Prostate gland (tissue), 2 donors: Measurements from ENCODE around the gene BICC1. TPM values are rescaled to one million over a fixed set of nuclear protein-coding genes. Genes with fewer than 3 reads are reported as not detected.

Source experiments
- DNase-seq: peaks from one replicate; pipeline ENCODE4 v3.0.0-alpha.2; 2019; ENCODE audit warnings: low spot score
- H3K27ac ChIP-seq, 2 donors: fragments of 200-600 bp; sonication (generic); 2 replicates each; pipeline ENCODE4 v1.5.1; 2017 to 2019
- H3K27me3 ChIP-seq: fragments of 200-600 bp; sonication (generic); replicated peaks from 2 replicates; pipeline ENCODE4 v1.5.1; 2019; ENCODE audit not compliant: insufficient read depth
- H3K36me3 ChIP-seq, 2 donors: fragments of 200-600 bp; sonication (generic); 1 replicate in 1 of 2; 2 replicates in 1 of 2; pipeline versions ENCODE4 v1.5.1 to v1.8.1; 2017 to 2019
- H3K4me1 ChIP-seq: fragments of 200-600 bp; sonication (generic); replicated peaks from 2 replicates; pipeline ENCODE4 v1.5.1; 2019
- H3K4me3 ChIP-seq, 2 donors: fragments of 200-600 bp; sonication (generic); 2 replicates each; pipeline ENCODE4 v1.5.1; 2017 to 2019
- H3K9me3 ChIP-seq: fragments of 200-600 bp; sonication (generic); 2 replicates; pipeline ENCODE4 v1.5.1; 2017
- POLR2A ChIP-seq: fragments of 450-650 bp; IDR thresholded peaks from one replicate; pipeline ENCODE4 v1.6.1; 2016; ENCODE audit warnings: antibody characterized with exemption, mild to moderate bottlenecking
- POLR2AphosphoS5 ChIP-seq: sonication (generic); formaldehyde crosslinking; IDR thresholded peaks from one replicate; pipeline ENCODE4 v1.6.1; 2017; ENCODE audit warnings: antibody characterized with exemption
- WGBS: methylation state at CpG from one replicate; pipeline ENCODE4 v1.1.5; 2018; 5-methylcytosine and 5-hydroxymethylcytosine counted together
- intact Hi-C: fragments of 100-400 bp; cut with DNase I; formaldehyde crosslinking; loops from one replicate; pipeline ENCODE4 v1.14.2; 2022
- total RNA-seq, 2 donors: library from RNA; depleted of rRNA; stranded (reverse); fragments of >200 nt; gene quantifications; one replicate each; pipeline ENCODE4 v1.1.0, GENCODE V29; 2016
- TF ChIP-seq, protein P1 (sequence below), 4 experiments: fragments of 200-600 bp in 2 of 4; fragments of 450-650 bp in 2 of 4; sonication (generic) in 2 of 4; IDR thresholded peaks; 1 replicate in 3 of 4; 2 replicates in 1 of 4; pipeline ENCODE4 v1.5.1; 2016 to 2019; ENCODE audit warnings: antibody characterized with exemption in 4 of 4, mild to moderate bottlenecking in 2 of 4, moderate library complexity in 2 of 4

Gene BICC1
- total RNA-seq, 2 donors from 2014 or later: 5.1 to 12.7 TPM

- Histone ChIP-seq H3K27ac (no peak overlapping the region), H3K36me3 (no peaks in the 10 kb centered on the region), H3K27me3 (no peaks in the 10 kb centered on the region), H3K9me3 (no peaks in the 10 kb centered on the region), H3K4me3 (no peak overlapping the region), H3K4me1 (no peaks in the 10 kb centered on the region)
- 64% methylated on average over 4 of the region's 4 CpGs for WGBS
- no peak for DNase-seq
- intact Hi-C loops: loop anchor here (10.0 kb wide), 1 partner anchor 133 kb away; the partner anchor contains the start of gene BICC1
- TF ChIP-seq, protein P1, sequence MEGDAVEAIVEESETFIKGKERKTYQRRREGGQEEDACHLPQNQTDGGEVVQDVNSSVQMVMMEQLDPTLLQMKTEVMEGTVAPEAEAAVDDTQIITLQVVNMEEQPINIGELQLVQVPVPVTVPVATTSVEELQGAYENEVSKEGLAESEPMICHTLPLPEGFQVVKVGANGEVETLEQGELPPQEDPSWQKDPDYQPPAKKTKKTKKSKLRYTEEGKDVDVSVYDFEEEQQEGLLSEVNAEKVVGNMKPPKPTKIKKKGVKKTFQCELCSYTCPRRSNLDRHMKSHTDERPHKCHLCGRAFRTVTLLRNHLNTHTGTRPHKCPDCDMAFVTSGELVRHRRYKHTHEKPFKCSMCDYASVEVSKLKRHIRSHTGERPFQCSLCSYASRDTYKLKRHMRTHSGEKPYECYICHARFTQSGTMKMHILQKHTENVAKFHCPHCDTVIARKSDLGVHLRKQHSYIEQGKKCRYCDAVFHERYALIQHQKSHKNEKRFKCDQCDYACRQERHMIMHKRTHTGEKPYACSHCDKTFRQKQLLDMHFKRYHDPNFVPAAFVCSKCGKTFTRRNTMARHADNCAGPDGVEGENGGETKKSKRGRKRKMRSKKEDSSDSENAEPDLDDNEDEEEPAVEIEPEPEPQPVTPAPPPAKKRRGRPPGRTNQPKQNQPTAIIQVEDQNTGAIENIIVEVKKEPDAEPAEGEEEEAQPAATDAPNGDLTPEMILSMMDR (IDR thresholded peaks at IDR 0.05): no peak
- no peak for TF ChIP-seq POLR2AphosphoS5
- no peak for TF ChIP-seq POLR2A
Measured at GRCh38 chr10:58647376-58648112, 134.9 kb downstream of the BICC1 start.

DNA sequence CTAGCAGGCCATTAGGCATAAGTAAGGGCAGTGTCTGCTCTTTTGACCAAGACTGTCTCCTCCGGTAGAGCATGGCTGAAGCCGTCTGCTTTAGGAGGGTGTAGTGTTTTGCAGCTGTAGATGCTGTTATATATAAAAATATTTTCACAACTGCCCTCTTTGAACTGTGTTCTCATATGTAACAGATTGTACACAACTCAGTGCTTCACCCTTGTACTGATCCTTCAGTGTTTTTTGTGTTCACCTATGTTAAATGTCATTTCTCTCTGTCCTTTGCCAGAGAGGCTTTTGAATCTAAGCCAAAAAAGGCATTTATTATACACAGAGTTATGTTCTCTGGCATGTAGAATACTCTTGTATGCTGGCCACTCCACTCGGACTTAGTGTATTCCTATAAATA lies 135.5 kb downstream of the BICC1 start:
- Histone ChIP-seq H3K4me1 (no peaks in the 10 kb centered on the region), H3K4me3 (no peak overlapping the region), H3K27me3 (no peaks in the 10 kb centered on the region), H3K36me3 (no peaks in the 10 kb centered on the region), H3K9me3 (no peaks in the 10 kb centered on the region), H3K27ac (no peak overlapping the region)
- 43% methylated on average over 3 of the region's 3 CpGs for WGBS
- intact Hi-C loops: loop anchor here (10.0 kb wide), 1 partner anchor 133 kb away; the partner anchor contains the start of gene BICC1
- no peak for DNase-seq
- no peak for TF ChIP-seq POLR2AphosphoS5
- TF ChIP-seq POLR2A: no peak
- TF ChIP-seq, protein P1 (IDR thresholded peaks at IDR 0.05): no peak

GRCh38 chr10:58651040-58651439 lies 138.4 kb downstream of the BICC1 start:
- no peak for DNase-seq
- intact Hi-C loops: no loop called here
- H3K27me3 ChIP-seq: no peaks in the 10 kb centered on the region
- no peaks in the 10 kb centered on the region for H3K9me3 ChIP-seq
- 31% methylated on average over 5 of the region's 5 CpGs for WGBS
- H3K4me3 ChIP-seq: no peak overlapping the region
- no peaks in the 10 kb centered on the region for H3K36me3 ChIP-seq
- no peak overlapping the region for H3K27ac ChIP-seq
- TF ChIP-seq POLR2AphosphoS5: no peak
- TF ChIP-seq POLR2A: no peak
- TF ChIP-seq, protein P1 (IDR thresholded peaks at IDR 0.05): no peak
- no peaks in the 10 kb centered on the region for H3K4me1 ChIP-seq

DNA sequence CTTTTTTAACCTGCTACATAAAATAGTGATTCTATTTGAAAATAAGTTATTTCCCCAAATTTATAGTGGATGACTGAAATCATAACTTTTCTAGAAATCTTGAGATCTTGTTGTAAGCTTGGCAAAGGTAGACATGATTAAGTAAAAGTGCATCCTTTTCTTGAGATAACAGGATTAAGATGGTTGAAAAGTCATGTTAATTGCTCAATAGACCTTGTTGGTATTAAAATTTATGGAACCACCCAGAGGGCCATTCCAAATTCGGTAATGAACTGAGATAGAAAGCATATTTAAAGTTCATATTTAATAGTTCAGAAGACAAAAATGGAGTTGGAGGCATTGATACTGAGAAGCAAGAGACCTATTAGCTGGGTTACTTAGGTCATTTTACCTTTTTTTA lies 139.1 kb downstream of the BICC1 start:
- TF ChIP-seq POLR2AphosphoS5 (no peak), POLR2A (no peak)
- TF ChIP-seq, protein P1 (IDR thresholded peaks at IDR 0.05): no peak
- intact Hi-C loops: no loop called here
- no peak for DNase-seq
- Histone ChIP-seq H3K9me3 (no peaks in the 10 kb centered on the region), H3K36me3 (no peaks in the 10 kb centered on the region), H3K27ac (no peak overlapping the region), H3K4me1 (no peaks in the 10 kb centered on the region), H3K27me3 (no peaks in the 10 kb centered on the region), H3K4me3 (no peak overlapping the region)
- WGBS: 81% methylated on average over 1 of the region's 1 CpG

- H3K4me3 ChIP-seq: no peak overlapping the region
Measured at GRCh38 chr10:58653139-58653538, 140.5 kb downstream of the BICC1 start.

More at GRCh38 chr10:58653139-58653538, 140.5 kb downstream of the BICC1 start:
- Histone ChIP-seq H3K9me3 (no peaks in the 10 kb centered on the region), H3K27ac (no peak overlapping the region), H3K36me3 (no peaks in the 10 kb centered on the region), H3K27me3 (no peaks in the 10 kb centered on the region), H3K4me1 (no peaks in the 10 kb centered on the region)
- DNase-seq: no peak
- intact Hi-C loops: no loop called here
- TF ChIP-seq POLR2A (no peak), POLR2AphosphoS5 (no peak)
- TF ChIP-seq, protein P1 (IDR thresholded peaks at IDR 0.05): no peak
